SKM-1 (cell line): ENCODE results near the gene CCDC122.

Source experiments
- DNase-seq: peaks from one replicate; lab custom pipeline; 2025; ENCODE audit not compliant: unreplicated experiment; lab: John Stamatoyannopoulos, UW

The CCDC122 gene

GRCh38 chr13:43805071-43805468 lies 74.5 kb downstream of the CCDC122 start:
- no peak for DNase-seq

GRCh38 chr13:43804461-43805070 lies 75.0 kb downstream of the CCDC122 start:
- DNase-seq: peak; percentile 39

DNA sequence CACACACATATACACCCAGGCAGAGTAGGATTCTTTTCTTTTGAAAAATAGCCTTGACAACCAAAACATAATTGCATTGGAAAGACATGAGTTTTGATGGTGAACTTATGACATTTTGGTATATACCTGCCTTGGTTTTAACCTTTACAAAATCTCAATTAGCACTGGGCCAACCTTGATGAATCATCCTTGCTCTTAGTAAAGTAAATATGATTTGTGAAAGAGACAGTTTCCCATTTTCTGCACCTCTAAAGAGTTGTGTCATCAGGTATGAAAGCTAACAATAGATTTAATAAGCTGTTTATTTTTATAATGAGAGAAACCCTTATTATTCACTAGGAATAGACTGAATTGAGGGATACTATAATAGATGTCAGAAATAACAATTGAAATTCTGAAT lies 77.0 kb downstream of the CCDC122 start:
- DNase-seq: no peak

- DNase-seq: no peak
Observed at GRCh38 chr13:43800828-43801227, 78.7 kb downstream of the CCDC122 start.

- DNase-seq: no peak
Observed at GRCh38 chr13:43799191-43799590, 80.3 kb downstream of the CCDC122 start.

- no peak for DNase-seq
Observed at GRCh38 chr13:43797869-43798268, 81.7 kb downstream of the CCDC122 start.

- DNase-seq: no peak
Observed at GRCh38 chr13:43797159-43797558, 82.4 kb downstream of the CCDC122 start.

GRCh38 chr13:43794416-43794815 lies 85.1 kb downstream of the CCDC122 start:
- DNase-seq: no peak

DNA sequence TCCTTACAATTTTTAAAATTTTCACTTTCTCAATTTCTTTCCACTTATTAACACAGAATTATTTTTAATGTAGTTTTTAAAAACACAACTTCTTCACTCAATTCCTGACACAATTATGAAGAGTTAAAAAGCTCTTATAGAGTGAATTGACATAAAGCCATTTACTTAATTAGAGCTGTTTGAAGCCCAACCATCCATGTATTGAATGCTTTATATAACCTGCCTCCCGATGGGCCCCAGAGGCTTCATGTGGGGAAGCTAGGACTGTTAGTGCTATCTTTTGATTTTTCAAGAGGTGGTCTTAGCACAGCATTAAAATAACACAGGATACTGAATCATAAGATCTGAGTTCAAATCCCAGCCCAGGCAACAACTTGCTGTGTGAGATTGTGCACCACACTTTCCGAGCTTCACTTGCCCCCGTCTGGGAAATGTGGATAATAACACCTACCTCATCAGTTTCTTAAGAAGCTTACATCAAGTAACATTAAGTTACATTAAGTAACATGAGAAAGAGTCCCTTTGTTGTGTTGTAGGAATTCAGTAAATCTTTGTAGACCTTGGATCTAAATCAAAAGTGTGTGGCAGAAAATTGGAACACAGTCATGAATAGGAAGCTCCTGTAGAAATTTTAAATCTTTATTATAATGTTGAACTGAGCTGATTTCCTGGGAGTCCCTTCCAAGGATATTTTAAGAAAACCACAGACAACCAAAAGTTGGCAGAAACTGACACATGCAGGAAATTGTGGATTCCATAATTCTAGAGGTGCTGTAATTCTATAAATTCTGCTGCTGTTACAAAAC lies 87.3 kb downstream of the CCDC122 start:
- no peak for DNase-seq

DNA sequence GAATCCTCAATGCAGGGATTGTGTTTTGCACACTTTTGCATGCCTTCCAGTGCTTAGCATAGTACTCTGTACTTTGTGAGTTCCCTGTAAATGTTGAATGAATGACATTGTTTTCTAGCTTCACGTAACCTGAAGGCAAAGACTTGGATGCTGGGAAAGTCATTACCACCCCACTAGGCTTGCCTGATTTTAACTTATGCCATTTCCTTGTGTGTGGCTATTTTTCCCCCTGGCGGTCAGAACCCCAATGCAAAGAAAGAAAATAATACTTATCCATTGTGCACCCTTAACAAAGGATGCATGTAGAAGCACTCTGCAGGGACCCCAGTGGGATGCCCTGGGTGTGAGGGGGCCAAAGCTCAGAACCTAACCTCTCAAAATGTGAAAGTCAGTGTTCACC lies 91.5 kb downstream of the CCDC122 start:
- DNase-seq: peak; percentile 19

- DNase-seq: no peak
Observed at GRCh38 chr13:43787518-43787891, 92.0 kb downstream of the CCDC122 start.

GRCh38 chr13:43786766-43787517 lies 92.6 kb downstream of the CCDC122 start, which contains the start of gene ENOX1:
ENOX1 (minus strand) TSS chr13:43786972.
- peak; percentile 65 for DNase-seq

- no peak for DNase-seq
Observed at GRCh38 chr13:43786472-43786765, 93.1 kb downstream of the CCDC122 start.
